DOHH2 (cell line): ENCODE results near the gene FXR2.

Experiments used
- EZH2phosphoT487 ChIP-seq: fragments of 200-600 bp; sonication (generic); IDR thresholded peaks from 2 replicates; pipeline ENCODE4 v1.6.1; 2017; ENCODE audit warnings: borderline replicate concordance, mild to moderate bottlenecking, antibody characterized with exemption, low read length, moderate library complexity, mixed read lengths
- TF ChIP-seq, protein P1 (sequence below): fragments of 200-600 bp; sonication (generic); IDR thresholded peaks from one replicate; pipeline ENCODE4 v1.5.1; 2014; ENCODE audit warnings: antibody characterized with exemption, mild to moderate bottlenecking, low read depth, low read length; ENCODE audit not compliant: poor library complexity, severe bottlenecking

GRCh38 chr17:7558544-7559319 lies 56.0 kb downstream of the FXR2 start, which contains the start of gene TNFSF13:
- TF ChIP-seq, protein P1, sequence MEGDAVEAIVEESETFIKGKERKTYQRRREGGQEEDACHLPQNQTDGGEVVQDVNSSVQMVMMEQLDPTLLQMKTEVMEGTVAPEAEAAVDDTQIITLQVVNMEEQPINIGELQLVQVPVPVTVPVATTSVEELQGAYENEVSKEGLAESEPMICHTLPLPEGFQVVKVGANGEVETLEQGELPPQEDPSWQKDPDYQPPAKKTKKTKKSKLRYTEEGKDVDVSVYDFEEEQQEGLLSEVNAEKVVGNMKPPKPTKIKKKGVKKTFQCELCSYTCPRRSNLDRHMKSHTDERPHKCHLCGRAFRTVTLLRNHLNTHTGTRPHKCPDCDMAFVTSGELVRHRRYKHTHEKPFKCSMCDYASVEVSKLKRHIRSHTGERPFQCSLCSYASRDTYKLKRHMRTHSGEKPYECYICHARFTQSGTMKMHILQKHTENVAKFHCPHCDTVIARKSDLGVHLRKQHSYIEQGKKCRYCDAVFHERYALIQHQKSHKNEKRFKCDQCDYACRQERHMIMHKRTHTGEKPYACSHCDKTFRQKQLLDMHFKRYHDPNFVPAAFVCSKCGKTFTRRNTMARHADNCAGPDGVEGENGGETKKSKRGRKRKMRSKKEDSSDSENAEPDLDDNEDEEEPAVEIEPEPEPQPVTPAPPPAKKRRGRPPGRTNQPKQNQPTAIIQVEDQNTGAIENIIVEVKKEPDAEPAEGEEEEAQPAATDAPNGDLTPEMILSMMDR, result no peak
- TF ChIP-seq EZH2phosphoT487, result no peak
